AG08395 (cell line): Measurements from ENCODE around the gene CFAP54.
A peak's percentile ranks its signal among the peaks of the same experiment; 100 is the strongest.
"Not testable (repeated sequence)": the region's sequence is repeated elsewhere in the genome, so short reads cannot be mapped to it uniquely, and the experiment has no call there.

Source experiments
- DNase-seq: peaks from one replicate; pipeline ENCODE4 v3.0.0; 2012; ENCODE audit warnings: mixed read lengths, low spot score

The CFAP54 gene

GRCh38 chr12:96516472-96517430, 27.4 kb downstream of the CFAP54 start:
- peak; percentile 66 for DNase-seq

GRCh38 chr12:96520767-96521166, 31.4 kb downstream of the CFAP54 start:
- no peak for DNase-seq

GRCh38 chr12:96521895-96522682, 32.7 kb downstream of the CFAP54 start:
- no peak for DNase-seq

DNA sequence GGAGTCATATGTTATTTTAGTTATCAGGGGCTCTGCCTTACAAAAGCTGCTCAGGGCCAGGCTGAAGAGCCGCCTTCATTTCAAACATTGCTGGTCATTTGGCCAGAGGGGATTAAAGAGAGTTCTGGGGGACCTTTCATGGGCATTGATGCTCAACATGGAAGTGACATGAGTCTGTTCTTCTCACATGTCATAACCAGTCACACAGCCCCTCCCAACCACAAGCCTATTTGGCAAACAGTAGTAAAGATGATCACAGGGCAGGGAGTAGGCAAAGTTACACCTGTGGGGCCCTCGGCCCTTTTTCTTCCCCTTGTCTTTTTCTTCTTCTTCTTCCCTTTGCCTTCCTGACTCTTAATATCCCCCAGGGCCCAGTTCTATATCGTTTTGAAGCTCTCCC, 33.3 kb downstream of the CFAP54 start:
- DNase-seq = no peak

DNA sequence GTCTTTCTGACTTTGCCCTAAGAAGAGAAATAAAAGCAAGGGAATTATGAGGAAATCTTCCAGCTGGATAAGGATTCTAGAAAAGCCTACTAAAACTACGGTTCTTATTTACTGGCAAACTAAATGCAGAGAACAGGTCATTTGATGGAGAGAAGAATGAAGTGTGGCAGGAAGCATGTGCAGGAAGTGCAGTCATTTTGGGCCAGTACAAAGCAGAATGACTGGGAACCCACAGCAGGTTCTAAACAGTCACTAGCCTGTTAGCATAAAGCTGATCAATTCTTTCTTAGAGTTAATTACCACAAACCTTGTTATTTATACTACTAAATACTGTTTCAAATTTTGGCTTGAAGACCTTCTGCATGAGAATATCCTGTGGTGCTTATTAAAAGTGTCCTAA, 36.7 kb downstream of the CFAP54 start:
- DNase-seq = no peak

DNA sequence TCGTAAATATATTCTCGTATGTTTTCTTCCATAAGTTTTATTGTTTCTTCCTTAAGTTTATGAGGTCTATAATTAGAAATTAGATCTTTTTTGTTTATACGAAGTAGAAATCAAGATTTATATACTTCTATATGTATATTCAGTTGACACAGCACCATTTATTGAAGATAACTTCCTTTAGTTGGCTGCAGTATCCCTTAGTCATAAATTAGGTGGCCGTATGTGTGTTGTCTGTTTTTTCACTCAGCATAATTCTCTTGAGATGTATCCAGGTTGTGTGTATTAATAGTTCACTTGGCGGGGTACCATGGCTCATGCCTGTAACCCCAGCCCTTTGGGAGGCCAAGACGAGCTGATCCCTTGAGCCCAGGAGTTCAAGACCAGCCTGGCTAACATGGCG, 40.5 kb downstream of the CFAP54 start:
- DNase-seq = no peak

DNA sequence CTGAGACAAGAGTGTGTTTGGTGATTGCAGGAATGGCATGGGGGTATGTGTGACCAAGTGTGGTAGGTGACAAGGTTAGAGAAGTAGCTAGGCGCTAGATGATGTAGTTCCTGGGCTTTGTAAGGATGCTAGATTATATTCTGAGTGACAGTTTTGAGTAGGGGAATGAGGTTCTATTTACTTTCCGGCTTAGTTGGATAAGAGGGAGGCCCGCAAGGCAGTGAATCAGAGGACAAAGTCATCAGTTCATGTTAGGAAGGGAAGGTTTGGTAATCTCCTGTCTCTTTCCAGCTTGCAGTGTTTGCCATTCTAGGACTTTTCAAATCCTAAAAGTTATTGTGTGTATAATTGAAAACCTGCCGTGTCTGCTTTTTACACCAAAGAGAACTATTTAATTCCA, 45.0 kb downstream of the CFAP54 start:
- no peak for DNase-seq

GRCh38 chr12:96548384-96548783, 59.0 kb downstream of the CFAP54 start:
- DNase-seq = no peak

- DNase-seq = no peak
These were observed 60.0 kb downstream of the CFAP54 start for GRCh38 chr12:96549341-96549740.

DNA sequence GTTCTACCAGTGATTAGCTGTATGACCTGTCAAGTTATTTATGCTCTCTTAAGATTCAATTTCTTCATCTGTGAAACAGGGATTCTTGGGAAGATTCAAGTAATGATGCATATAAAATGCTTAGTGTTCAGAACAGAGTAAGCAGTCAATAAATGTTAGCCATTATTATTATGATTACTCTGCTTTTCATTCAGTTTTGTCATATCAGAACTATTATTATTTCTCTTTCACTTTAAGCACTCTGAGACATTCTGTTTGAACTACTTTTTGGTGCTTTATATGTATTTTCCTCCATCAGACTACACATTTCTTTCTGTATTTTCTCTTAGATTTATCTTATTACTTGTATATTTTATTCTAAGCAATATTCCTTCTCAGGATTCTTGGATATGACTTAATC, 81.2 kb downstream of the CFAP54 start:
- no peak for DNase-seq

DNA sequence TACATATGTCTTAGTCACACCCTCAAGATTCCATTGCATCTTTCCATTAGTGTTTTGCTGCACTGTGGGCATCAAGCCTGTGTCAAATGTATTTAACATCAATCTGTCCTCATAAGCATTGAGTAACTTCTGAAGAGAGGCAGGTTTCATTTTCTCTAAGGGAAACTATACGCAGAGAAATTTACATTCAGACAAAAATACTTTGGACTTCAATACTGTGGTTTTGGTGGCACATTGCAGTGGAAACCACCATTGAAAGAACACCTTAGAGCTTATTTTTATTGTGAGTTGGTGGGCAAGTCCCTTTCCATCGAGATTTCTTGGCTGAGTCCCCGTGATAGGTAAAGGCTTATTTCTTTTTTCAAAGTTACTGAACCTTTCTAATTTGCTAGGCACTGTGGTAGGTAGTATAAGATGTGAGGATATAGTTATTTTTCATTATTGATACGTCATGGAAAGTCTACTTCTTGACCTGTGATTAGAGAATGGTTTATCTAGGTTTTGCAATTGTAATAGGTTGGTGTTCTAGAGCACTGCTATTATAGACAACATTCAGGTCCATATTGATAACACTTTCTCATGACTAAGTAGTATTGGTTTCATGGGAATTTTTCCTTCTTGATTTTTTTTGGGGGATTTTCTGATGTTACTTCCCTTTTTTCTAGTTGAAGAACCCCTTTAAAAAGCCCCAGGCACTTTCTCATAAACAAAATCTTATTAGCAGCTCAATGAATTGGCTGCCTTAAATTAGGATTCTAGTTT, 81.9 kb downstream of the CFAP54 start:
- no peak for DNase-seq

DNA sequence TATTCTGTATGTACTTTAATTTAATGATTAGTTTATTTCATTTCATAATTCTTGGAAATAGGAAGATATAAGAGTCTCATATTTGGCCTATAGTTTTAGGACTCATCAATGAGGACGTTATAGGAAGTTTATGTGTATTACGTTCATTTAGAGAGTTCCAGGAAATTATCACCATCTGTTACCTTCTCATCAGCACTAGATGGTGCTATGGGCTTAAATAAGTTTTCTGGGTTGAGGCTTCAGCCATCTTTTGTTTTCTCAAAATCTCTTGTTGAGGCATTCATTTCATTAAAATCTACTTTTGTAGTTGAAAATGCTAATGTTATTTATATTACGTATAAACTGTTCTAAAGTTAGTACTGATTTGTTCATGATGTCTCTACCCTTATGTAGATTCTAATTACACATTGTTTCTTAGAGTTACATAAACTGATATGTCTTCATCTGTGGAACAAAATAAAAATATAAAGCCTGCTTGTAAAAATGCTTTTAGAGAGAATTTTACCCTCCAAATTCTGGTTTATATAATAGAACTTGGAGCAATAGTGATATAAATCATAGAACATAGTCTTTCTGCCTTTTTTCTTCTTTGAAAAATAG, 89.2 kb downstream of the CFAP54 start:
- peak; percentile 60 for DNase-seq

GRCh38 chr12:96585977-96586376, 96.6 kb downstream of the CFAP54 start:
- no peak for DNase-seq

DNA sequence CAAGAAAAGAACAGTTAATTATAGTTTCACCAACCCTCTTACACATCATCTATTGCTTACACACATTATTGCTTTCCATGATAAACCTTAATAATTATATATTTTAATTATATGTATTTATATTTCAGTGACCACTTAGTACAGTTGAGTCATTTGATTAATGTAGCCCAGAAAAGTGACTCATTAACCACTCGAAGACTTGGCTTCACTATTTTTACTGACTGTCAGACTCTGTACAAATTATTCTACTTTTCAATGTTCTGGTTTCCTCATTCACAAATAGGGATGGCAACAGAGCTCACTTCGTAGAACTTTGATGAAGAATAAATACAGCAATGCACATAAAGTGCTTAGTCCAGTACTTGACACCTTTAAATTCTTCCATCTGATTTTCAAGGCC, 98.3 kb downstream of the CFAP54 start:
- DNase-seq = peak; percentile 4

- no peak for DNase-seq
These were observed 101.6 kb downstream of the CFAP54 start for GRCh38 chr12:96590970-96591369.

DNA sequence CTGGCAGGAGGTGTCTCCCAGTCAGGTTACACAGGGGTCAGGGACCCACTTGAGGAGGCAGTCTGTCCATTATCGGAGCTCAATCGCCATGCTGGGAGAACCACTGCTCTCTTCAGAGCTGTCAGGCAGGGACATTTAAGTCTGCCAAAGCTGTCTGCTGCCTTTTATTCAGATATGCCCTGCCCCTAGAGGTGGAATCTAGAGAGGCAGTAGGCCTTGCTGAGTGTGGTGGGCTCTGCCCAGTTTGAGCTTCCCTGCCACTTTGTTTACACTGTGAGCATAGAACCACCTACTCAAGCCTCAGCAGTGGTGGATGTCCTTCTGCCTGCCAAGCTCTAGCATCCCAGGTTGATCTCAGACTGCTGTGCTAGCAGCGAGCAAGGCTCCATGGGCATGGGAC, 115.0 kb downstream of the CFAP54 start:
- DNase-seq = not testable (repeated sequence)

GRCh38 chr12:96605684-96606083, 116.3 kb downstream of the CFAP54 start:
- no peak for DNase-seq

DNA sequence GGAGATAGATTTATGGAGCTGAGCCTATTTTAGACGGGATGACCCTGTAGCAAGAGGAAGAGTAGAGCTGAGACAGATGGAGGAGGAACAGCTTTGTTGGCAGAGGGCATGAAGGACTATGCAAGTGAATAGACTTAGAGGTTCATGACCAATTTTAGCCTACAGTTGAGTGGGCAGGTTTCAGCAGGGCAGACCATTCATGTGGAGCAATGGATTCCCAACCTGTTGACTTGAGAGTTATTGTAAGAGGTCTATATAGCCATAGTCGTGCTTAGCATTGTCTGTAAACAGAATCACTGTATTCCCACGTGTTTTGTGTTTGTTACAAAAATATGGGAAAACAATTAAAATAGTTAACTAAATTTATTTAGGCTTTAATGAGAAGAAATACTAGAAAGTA, 116.8 kb downstream of the CFAP54 start:
- no peak for DNase-seq

GRCh38 chr12:96606644-96607043, 117.3 kb downstream of the CFAP54 start:
- DNase-seq = no peak

DNA sequence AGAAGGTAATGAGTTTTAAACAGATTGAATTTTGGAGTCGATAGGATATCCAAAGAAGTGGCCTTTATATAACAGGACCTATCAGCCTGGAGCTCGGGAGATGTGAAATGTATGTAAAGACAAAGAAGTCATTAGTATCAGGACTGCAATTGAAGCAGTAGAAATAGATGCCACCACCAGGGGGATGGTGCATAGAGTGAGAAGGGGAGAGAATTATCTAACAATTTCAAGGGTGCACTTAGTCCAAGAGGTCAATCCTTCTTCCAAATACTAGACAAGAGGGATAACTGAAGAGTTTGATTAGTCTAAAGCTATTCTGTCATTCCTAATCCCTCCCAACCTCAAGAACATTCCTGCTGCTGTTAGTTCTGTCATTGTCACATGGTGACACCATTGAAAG, 127.8 kb downstream of the CFAP54 start:
- no peak for DNase-seq

DNA sequence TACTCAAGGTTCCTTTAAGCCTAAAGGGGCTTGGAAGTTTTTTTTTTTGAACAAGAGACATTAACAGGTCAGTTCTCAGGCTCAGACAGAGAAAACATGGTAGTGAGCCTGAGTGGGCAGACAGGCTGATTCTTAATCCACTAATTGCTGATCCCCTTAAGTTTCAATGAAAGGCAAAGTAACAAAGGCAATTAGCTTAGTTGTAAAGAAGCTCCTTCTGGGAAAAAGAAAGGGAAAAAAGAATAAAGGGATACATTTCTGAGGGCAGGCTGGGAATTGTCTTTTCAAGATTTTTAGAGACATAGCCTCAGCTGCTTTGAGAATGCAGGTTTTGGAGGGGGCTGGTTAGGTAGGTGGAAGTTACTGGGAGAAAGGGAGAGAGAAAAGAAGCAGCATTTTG, 133.8 kb downstream of the CFAP54 start:
- no peak for DNase-seq

DNA sequence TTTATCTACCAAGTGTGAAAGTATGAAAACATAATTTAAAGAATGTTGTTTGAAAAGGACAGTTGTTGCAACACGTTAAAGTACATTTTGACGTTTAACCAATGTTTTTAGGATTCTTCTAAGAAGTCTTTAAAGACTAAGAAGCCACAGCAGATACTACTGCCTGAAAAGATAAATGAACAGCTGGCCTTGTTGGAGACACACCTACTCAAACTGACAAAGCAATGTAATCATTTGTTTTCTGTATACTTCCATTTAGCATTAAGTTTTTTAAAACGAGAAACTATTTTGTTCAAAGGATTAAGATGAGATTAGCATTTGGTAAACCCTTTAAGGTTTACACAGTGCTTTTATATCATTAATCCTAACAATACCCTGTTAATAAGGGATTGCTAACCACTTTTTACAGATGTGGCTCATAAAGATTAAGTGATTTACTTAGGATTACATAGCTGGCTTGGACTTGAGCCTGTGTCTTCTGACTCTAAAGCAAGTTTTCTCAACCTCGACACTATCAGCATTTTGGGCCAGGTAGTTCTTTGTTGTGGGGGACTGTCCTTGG, 134.4 kb downstream of the CFAP54 start:
- DNase-seq = no peak
